ENCODE results near the gene OR14J1. TPM values are rescaled to one million over a fixed set of nuclear protein-coding genes. Genes with fewer than 3 reads are reported as not detected.
"Not testable (repeated sequence)": the region's sequence is repeated elsewhere in the genome, so short reads cannot be mapped to it uniquely, and the experiment has no call there.

Gene OR14J1
- total and polyA plus RNA-seq, 9 donors, result 0.34 TPM; not detected in 8

DNA sequence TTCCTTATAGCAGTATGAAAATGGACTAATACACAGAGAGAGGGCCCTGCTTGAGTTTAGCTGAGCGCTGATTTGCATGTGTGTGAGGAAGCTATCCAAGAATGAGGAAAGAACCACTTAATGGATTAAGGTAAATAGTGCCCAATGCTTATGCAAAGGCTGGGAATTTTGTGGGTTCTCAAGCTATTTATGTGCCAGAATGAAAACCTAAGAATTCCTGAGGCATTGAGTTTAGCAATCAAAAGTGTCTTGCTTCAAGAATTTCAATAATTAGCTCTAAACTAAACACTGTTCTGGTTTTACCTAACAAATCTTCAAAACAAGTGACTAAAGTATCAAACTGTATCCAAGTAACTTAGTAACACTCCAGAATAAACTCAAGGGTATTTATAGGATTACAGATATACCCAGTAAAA is 7.0 kb upstream of the OR14J1 start:
- no peak for DNase-seq
- H3K4me3 ChIP-seq, result no peak overlapping the region
- 92 to 98% (median 96%) methylated on average over 1 of the region's 1 CpG for WGBS, 3 donors
- no peaks in the 10 kb centered on the region for H3K4me1 ChIP-seq (ENCODE audit: insufficient read depth)
- no peak for TF ChIP-seq EP300 (IDR thresholded peaks at IDR 0.05)
- intact Hi-C loops (cut with DNase I), result no loop called here
- H3K9me3 ChIP-seq, result no peaks in the 10 kb centered on the region
- H3K36me3 ChIP-seq, result no peaks in the 10 kb centered on the region
- H3K27me3 ChIP-seq, result no peaks in the 10 kb centered on the region
- H3K27ac ChIP-seq, result no peak overlapping the region

DNA sequence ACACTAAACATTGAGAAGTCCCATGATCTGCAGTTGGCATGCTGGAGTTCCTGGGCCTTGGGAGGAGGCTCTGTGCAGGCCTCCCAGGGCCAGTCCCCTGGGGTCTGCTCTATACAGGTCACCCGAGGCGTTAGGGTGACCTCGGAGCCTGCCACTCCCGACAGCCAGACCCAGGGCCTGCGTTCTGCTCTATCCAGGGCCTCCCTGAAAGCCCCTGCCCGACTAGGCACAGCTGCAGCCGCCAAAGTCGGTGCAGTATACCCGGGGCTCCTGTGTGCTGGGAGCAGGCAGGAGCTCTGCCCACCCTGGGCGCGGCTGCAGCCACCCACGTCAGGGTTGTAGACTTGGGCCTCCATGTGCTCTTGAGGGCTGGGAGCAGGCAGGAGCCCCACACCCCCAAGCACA is 6.3 kb upstream of the OR14J1 start:
- H3K27ac ChIP-seq, result no peak overlapping the region
- no peaks in the 10 kb centered on the region for H3K9me3 ChIP-seq
- no peaks in the 10 kb centered on the region for H3K36me3 ChIP-seq
- TF ChIP-seq, protein P1, sequence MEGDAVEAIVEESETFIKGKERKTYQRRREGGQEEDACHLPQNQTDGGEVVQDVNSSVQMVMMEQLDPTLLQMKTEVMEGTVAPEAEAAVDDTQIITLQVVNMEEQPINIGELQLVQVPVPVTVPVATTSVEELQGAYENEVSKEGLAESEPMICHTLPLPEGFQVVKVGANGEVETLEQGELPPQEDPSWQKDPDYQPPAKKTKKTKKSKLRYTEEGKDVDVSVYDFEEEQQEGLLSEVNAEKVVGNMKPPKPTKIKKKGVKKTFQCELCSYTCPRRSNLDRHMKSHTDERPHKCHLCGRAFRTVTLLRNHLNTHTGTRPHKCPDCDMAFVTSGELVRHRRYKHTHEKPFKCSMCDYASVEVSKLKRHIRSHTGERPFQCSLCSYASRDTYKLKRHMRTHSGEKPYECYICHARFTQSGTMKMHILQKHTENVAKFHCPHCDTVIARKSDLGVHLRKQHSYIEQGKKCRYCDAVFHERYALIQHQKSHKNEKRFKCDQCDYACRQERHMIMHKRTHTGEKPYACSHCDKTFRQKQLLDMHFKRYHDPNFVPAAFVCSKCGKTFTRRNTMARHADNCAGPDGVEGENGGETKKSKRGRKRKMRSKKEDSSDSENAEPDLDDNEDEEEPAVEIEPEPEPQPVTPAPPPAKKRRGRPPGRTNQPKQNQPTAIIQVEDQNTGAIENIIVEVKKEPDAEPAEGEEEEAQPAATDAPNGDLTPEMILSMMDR (IDR thresholded peaks at IDR 0.05), result no peak
- TF ChIP-seq EP300 (IDR thresholded peaks at IDR 0.05), result no peak
- no peak for TF ChIP-seq POLR2A (IDR thresholded peaks at IDR 0.05)
- H3K27me3 ChIP-seq, result no peaks in the 10 kb centered on the region
- no peak for DNase-seq
- 78 to 87% (median 83%) methylated on average over 12 of the region's 12 CpGs for WGBS, 3 donors
- intact Hi-C loops (cut with DNase I), result no loop called here
- H3K4me3 ChIP-seq, result no peak overlapping the region
- no peaks in the 10 kb centered on the region for H3K4me1 ChIP-seq (ENCODE audit: insufficient read depth)

DNA sequence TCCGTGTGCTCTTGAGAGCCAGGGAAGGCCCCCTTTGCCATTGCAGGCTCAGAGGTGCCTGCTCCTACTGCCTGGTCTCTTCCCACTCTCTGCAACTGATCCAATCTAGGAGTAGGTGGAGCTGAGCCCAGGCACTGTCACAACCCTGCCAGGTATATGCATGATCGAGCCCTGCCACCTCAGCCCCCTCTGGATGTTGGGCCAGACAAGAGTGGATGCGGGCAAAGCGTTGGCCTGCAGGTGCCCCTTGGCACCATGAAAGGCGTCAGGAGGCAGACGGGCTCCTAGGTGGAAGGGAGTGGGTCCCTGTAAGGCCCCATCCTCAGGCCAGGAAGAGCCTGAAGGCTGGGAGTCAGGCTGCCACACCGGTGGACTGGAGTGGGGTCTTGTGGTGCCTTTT is 5.9 kb upstream of the OR14J1 start:
- H3K9me3 ChIP-seq, result no peaks in the 10 kb centered on the region
- WGBS, 3 donors, result 87 to 99% (median 90%) methylated on average over 7 of the region's 7 CpGs
- no peaks in the 10 kb centered on the region for H3K27me3 ChIP-seq
- H3K4me3 ChIP-seq, result no peak overlapping the region
- H3K27ac ChIP-seq, result no peak overlapping the region
- H3K4me1 ChIP-seq (ENCODE audit: insufficient read depth), result no peaks in the 10 kb centered on the region
- TF ChIP-seq EP300 (IDR thresholded peaks at IDR 0.05) (no peak), POLR2A (IDR thresholded peaks at IDR 0.05) (no peak)
- TF ChIP-seq, protein P1 (IDR thresholded peaks at IDR 0.05), result no peak
- no peak for DNase-seq
- H3K36me3 ChIP-seq, result no peaks in the 10 kb centered on the region
- intact Hi-C loops (cut with DNase I), result no loop called here

DNA sequence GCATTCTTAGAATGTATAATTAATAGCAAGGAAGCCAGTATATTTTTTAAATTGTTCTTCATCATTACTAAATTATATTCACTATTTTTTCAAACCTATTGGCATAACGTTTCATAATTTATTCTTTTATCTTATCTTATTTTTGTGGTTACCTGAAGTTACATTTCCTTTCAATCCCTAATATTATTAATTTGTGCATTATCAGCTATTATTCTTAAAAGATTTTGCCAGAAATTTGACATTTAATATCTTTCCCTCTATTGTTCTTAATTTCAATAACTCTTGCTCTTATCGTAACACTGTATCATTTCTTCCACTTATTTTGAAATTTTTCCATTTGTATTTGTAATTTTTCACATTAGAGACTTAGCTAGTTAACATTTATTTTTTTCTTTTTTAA is 18.4 kb downstream of the OR14J1 start:
- TF ChIP-seq POLR2A (IDR thresholded peaks at IDR 0.05), result no peak
- TF ChIP-seq, protein P1 (IDR thresholded peaks at IDR 0.05), result no peak
- no peaks in the 10 kb centered on the region for H3K4me1 ChIP-seq (ENCODE audit: insufficient read depth)
- no peak for DNase-seq
- no peaks in the 10 kb centered on the region for H3K36me3 ChIP-seq
- 70 to 79% (median 73%) methylated on average over 2 of the region's 2 CpGs for WGBS, 3 donors
- no peak overlapping the region for H3K4me3 ChIP-seq
- H3K27me3 ChIP-seq, result no peaks in the 10 kb centered on the region
- intact Hi-C loops (cut with DNase I), result no loop called here
- no peak overlapping the region for H3K27ac ChIP-seq
- H3K9me3 ChIP-seq, result no peaks in the 10 kb centered on the region

DNA sequence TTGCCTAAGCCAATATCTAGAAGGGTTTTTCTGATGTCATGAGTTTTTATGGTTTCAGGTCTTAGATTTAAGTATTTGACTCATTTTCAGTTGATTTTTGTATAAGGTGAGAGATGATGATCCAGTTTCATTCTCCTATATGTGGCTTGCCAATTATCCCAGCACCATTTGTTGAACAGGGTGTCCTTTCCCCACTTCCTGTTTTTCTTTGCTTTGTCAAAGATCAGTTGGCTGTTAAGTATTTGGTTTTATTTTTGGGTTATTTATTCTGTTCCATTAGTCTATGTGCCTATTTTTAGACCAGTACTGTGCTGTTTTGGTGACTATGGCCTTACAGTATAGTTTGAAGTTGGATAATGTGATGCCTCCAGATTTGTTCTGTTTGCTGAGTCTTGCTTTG is 21.8 kb downstream of the OR14J1 start:
- H3K36me3 ChIP-seq; DNase-seq; H3K4me3 ChIP-seq; intact Hi-C loops (cut with DNase I); H3K4me1 ChIP-seq (ENCODE audit: insufficient read depth); H3K27ac ChIP-seq; H3K27me3 ChIP-seq; H3K9me3 ChIP-seq: not testable (repeated sequence)

DNA sequence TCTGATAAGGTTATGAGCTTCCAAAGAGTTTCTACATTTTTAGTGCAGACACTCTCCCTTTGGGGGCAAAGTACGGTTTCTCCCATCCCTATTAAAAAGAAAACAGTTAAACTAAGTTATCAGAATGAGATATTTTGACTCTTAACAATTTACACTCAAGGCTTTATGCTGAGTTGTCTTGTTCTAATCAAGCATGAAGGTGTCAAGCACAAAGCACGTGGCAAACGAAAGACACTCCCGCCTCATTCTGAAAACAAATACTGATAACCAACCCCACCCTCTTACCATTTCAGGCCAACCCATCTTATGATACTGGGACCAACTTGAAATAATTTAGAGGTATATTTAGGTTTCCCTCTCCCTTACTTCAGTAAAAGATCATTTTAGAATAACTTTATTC is 24.3 kb downstream of the OR14J1 start:
- Histone ChIP-seq H3K27me3 (no peaks in the 10 kb centered on the region), H3K9me3 (no peaks in the 10 kb centered on the region), H3K4me3 (no peak overlapping the region), H3K27ac (no peak overlapping the region), H3K36me3 (no peaks in the 10 kb centered on the region), H3K4me1 (ENCODE audit: insufficient read depth) (no peaks in the 10 kb centered on the region)
- TF ChIP-seq, protein P1 (IDR thresholded peaks at IDR 0.05), result no peak
- TF ChIP-seq EP300 (IDR thresholded peaks at IDR 0.05) (no peak), POLR2A (IDR thresholded peaks at IDR 0.05) (no peak)
- DNase-seq, result no peak
- intact Hi-C loops (cut with DNase I), result no loop called here
- WGBS, 3 donors, result 47 to 77% (median 57%) methylated on average over 4 of the region's 4 CpGs
